Measurements from ENCODE around the gene MON1A.
A peak's percentile ranks its signal among the peaks of the same experiment; 100 is the strongest.

Gene MON1A

GRCh38 chr3:49929291-49930167 is at the start of gene MON1A:
TSS of gene MON1A (minus strand) at chr3:49929811. CDS start at chr3:49913346, 16,465 bp downstream.
- peak within 1 kb of the TSS; percentile 87 to 91 for H3K27ac ChIP-seq (ENCODE audit: low read depth in 2 of 2, low read length in 2 of 2)
- no peaks in the 10 kb centered on the region for H3K9me3 ChIP-seq (ENCODE audit: control insufficient read depth in 2 of 2, low read length in 2 of 2)
- H3K9ac ChIP-seq (ENCODE audit: low read depth in 1 of 2, low read length in 2 of 2), result peak within 1 kb of the TSS; percentile 79 to 83
- H3K4me3 ChIP-seq (ENCODE audit: low read length in 2 of 2), result peak within 1 kb of the TSS; percentile 80 to 91
- H3K36me3 ChIP-seq (ENCODE audit: control insufficient read depth in 2 of 2, insufficient read depth in 2 of 2, low read length in 2 of 2), result no peaks in the 10 kb centered on the region
- peaks cover 7 to 10% of the 10 kb centered on the region in 2 donors for H3K4me1 ChIP-seq (ENCODE audit: control insufficient read depth in 2 of 2, insufficient read depth in 2 of 2, low read length in 2 of 2)
- H3K27me3 ChIP-seq (ENCODE audit: control insufficient read depth in 2 of 2, insufficient read depth in 2 of 2, low read length in 2 of 2), result no peaks in the 10 kb centered on the region

GRCh38 chr3:49976942-49977341 is 47.3 kb upstream of the MON1A start:
- Histone ChIP-seq H3K27ac (ENCODE audit: low read depth in 2 of 2, low read length in 2 of 2) (no peak overlapping the region), H3K4me1 (ENCODE audit: control insufficient read depth in 2 of 2, insufficient read depth in 2 of 2, low read length in 2 of 2) (no peaks in the 10 kb centered on the region), H3K36me3 (ENCODE audit: control insufficient read depth in 2 of 2, insufficient read depth in 2 of 2, low read length in 2 of 2) (peaks cover 21 to 33% of the 10 kb centered on the region in 2 donors), H3K9me3 (ENCODE audit: control insufficient read depth in 2 of 2, low read length in 2 of 2) (no peaks in the 10 kb centered on the region), H3K9ac (ENCODE audit: low read depth in 1 of 2, low read length in 2 of 2) (no peak overlapping the region), H3K4me3 (ENCODE audit: low read length in 2 of 2) (no peak overlapping the region), H3K27me3 (ENCODE audit: control insufficient read depth in 2 of 2, insufficient read depth in 2 of 2, low read length in 2 of 2) (no peaks in the 10 kb centered on the region)

GRCh38 chr3:49972656-49973055 is 43.0 kb upstream of the MON1A start:
- Histone ChIP-seq H3K27ac (ENCODE audit: low read depth in 2 of 2, low read length in 2 of 2) (no peak overlapping the region), H3K36me3 (ENCODE audit: control insufficient read depth in 2 of 2, insufficient read depth in 2 of 2, low read length in 2 of 2) (peaks cover 24 to 26% of the 10 kb centered on the region in 2 donors)

GRCh38 chr3:49968346-49968745 is 38.7 kb upstream of the MON1A start:
- Histone ChIP-seq H3K4me1 (ENCODE audit: control insufficient read depth in 2 of 2, insufficient read depth in 2 of 2, low read length in 2 of 2) (peaks cover 0 to 3% of the 10 kb centered on the region in 2 donors), H3K9me3 (ENCODE audit: control insufficient read depth in 2 of 2, low read length in 2 of 2) (no peaks in the 10 kb centered on the region), H3K4me3 (ENCODE audit: low read length in 2 of 2) (no peak overlapping the region), H3K9ac (ENCODE audit: low read depth in 1 of 2, low read length in 2 of 2) (no peak overlapping the region), H3K27ac (ENCODE audit: low read depth in 2 of 2, low read length in 2 of 2) (no peak overlapping the region), H3K36me3 (ENCODE audit: control insufficient read depth in 2 of 2, insufficient read depth in 2 of 2, low read length in 2 of 2) (peaks cover 17 to 24% of the 10 kb centered on the region in 2 donors), H3K27me3 (ENCODE audit: control insufficient read depth in 2 of 2, insufficient read depth in 2 of 2, low read length in 2 of 2) (no peaks in the 10 kb centered on the region)

More at GRCh38 chr3:49972656-49973055, 43.0 kb upstream of the MON1A start:
- no peaks in the 10 kb centered on the region for H3K4me1 ChIP-seq (ENCODE audit: control insufficient read depth in 2 of 2, insufficient read depth in 2 of 2, low read length in 2 of 2)
- H3K4me3 ChIP-seq (ENCODE audit: low read length in 2 of 2), result no peak overlapping the region
- no peaks in the 10 kb centered on the region for H3K9me3 ChIP-seq (ENCODE audit: control insufficient read depth in 2 of 2, low read length in 2 of 2)
- no peaks in the 10 kb centered on the region for H3K27me3 ChIP-seq (ENCODE audit: control insufficient read depth in 2 of 2, insufficient read depth in 2 of 2, low read length in 2 of 2)
- no peak overlapping the region for H3K9ac ChIP-seq (ENCODE audit: low read depth in 1 of 2, low read length in 2 of 2)

- H3K36me3 ChIP-seq (ENCODE audit: control insufficient read depth in 2 of 2, insufficient read depth in 2 of 2, low read length in 2 of 2), result peaks cover 10 to 19% of the 10 kb centered on the region in 2 donors
- H3K4me3 ChIP-seq (ENCODE audit: low read length in 2 of 2), result no peak overlapping the region
These were observed 37.7 kb upstream of the MON1A start for GRCh38 chr3:49967291-49967690.

GRCh38 chr3:49966233-49966942 is 36.8 kb upstream of the MON1A start:
- Histone ChIP-seq H3K9me3 (ENCODE audit: control insufficient read depth in 2 of 2, low read length in 2 of 2) (no peaks in the 10 kb centered on the region), H3K4me1 (ENCODE audit: control insufficient read depth in 2 of 2, insufficient read depth in 2 of 2, low read length in 2 of 2) (peaks cover 0 to 3% of the 10 kb centered on the region in 2 donors), H3K9ac (ENCODE audit: low read depth in 1 of 2, low read length in 2 of 2) (no peak overlapping the region), H3K27me3 (ENCODE audit: control insufficient read depth in 2 of 2, insufficient read depth in 2 of 2, low read length in 2 of 2) (no peaks in the 10 kb centered on the region), H3K36me3 (ENCODE audit: control insufficient read depth in 2 of 2, insufficient read depth in 2 of 2, low read length in 2 of 2) (peaks cover 7 to 17% of the 10 kb centered on the region in 2 donors), H3K4me3 (ENCODE audit: low read length in 2 of 2) (no peak overlapping the region), H3K27ac (ENCODE audit: low read depth in 2 of 2, low read length in 2 of 2) (no peak overlapping the region)

More at GRCh38 chr3:49967291-49967690, 37.7 kb upstream of the MON1A start:
- H3K27ac ChIP-seq (ENCODE audit: low read depth in 2 of 2, low read length in 2 of 2), result no peak overlapping the region
- H3K9ac ChIP-seq (ENCODE audit: low read depth in 1 of 2, low read length in 2 of 2), result no peak overlapping the region
- no peaks in the 10 kb centered on the region for H3K9me3 ChIP-seq (ENCODE audit: control insufficient read depth in 2 of 2, low read length in 2 of 2)
- no peaks in the 10 kb centered on the region for H3K27me3 ChIP-seq (ENCODE audit: control insufficient read depth in 2 of 2, insufficient read depth in 2 of 2, low read length in 2 of 2)
- peaks cover 0 to 3% of the 10 kb centered on the region in 2 donors for H3K4me1 ChIP-seq (ENCODE audit: control insufficient read depth in 2 of 2, insufficient read depth in 2 of 2, low read length in 2 of 2)

- Histone ChIP-seq H3K9me3 (ENCODE audit: control insufficient read depth in 2 of 2, low read length in 2 of 2) (no peaks in the 10 kb centered on the region), H3K9ac (ENCODE audit: low read depth in 1 of 2, low read length in 2 of 2) (no peak overlapping the region)
These were observed 26.0 kb upstream of the MON1A start for GRCh38 chr3:49955636-49956035.

GRCh38 chr3:49952924-49953323 is 23.3 kb upstream of the MON1A start:
- no peak overlapping the region for H3K9ac ChIP-seq (ENCODE audit: low read depth in 1 of 2, low read length in 2 of 2)
- no peaks in the 10 kb centered on the region for H3K9me3 ChIP-seq (ENCODE audit: control insufficient read depth in 2 of 2, low read length in 2 of 2)
- H3K27me3 ChIP-seq (ENCODE audit: control insufficient read depth in 2 of 2, insufficient read depth in 2 of 2, low read length in 2 of 2), result no peaks in the 10 kb centered on the region
- H3K27ac ChIP-seq (ENCODE audit: low read depth in 2 of 2, low read length in 2 of 2), result no peak overlapping the region
- H3K4me1 ChIP-seq (ENCODE audit: control insufficient read depth in 2 of 2, insufficient read depth in 2 of 2, low read length in 2 of 2), result peaks cover 0 to 5% of the 10 kb centered on the region in 2 donors
- H3K36me3 ChIP-seq (ENCODE audit: control insufficient read depth in 2 of 2, insufficient read depth in 2 of 2, low read length in 2 of 2), result no peaks in the 10 kb centered on the region
- H3K4me3 ChIP-seq (ENCODE audit: low read length in 2 of 2), result no peak overlapping the region

More at GRCh38 chr3:49955636-49956035, 26.0 kb upstream of the MON1A start:
- H3K4me1 ChIP-seq (ENCODE audit: control insufficient read depth in 2 of 2, insufficient read depth in 2 of 2, low read length in 2 of 2), result no peaks in the 10 kb centered on the region
- H3K36me3 ChIP-seq (ENCODE audit: control insufficient read depth in 2 of 2, insufficient read depth in 2 of 2, low read length in 2 of 2), result no peaks in the 10 kb centered on the region
- no peak overlapping the region for H3K27ac ChIP-seq (ENCODE audit: low read depth in 2 of 2, low read length in 2 of 2)
- H3K4me3 ChIP-seq (ENCODE audit: low read length in 2 of 2), result no peak overlapping the region
- no peaks in the 10 kb centered on the region for H3K27me3 ChIP-seq (ENCODE audit: control insufficient read depth in 2 of 2, insufficient read depth in 2 of 2, low read length in 2 of 2)

GRCh38 chr3:49942651-49943050 is 13.0 kb upstream of the MON1A start:
- no peaks in the 10 kb centered on the region for H3K9me3 ChIP-seq (ENCODE audit: control insufficient read depth in 2 of 2, low read length in 2 of 2)
- no peak overlapping the region for H3K4me3 ChIP-seq (ENCODE audit: low read length in 2 of 2)
- H3K27me3 ChIP-seq (ENCODE audit: control insufficient read depth in 2 of 2, insufficient read depth in 2 of 2, low read length in 2 of 2), result no peaks in the 10 kb centered on the region
- no peak overlapping the region for H3K27ac ChIP-seq (ENCODE audit: low read depth in 2 of 2, low read length in 2 of 2)
- H3K9ac ChIP-seq (ENCODE audit: low read depth in 1 of 2, low read length in 2 of 2), result no peak overlapping the region
- no peaks in the 10 kb centered on the region for H3K36me3 ChIP-seq (ENCODE audit: control insufficient read depth in 2 of 2, insufficient read depth in 2 of 2, low read length in 2 of 2)
- peaks cover 7 to 8% of the 10 kb centered on the region in 2 donors for H3K4me1 ChIP-seq (ENCODE audit: control insufficient read depth in 2 of 2, insufficient read depth in 2 of 2, low read length in 2 of 2)

Measured in mucosa of rectum (tissue), 2 donors.